GM12878 (cell line): ENCODE data around the gene CARD11.

ENCODE experiments used
- ATF7 ChIP-seq: fragments of 450-650 bp; IDR thresholded peaks from 2 replicates; pipeline ENCODE4 v1.6.1; 2016; ENCODE audit warnings: low read depth, mild to moderate bottlenecking
- KDM1A ChIP-seq: fragments of 200-600 bp; sonication (generic); IDR thresholded peaks from 2 replicates; pipeline ENCODE4 v1.6.1; 2016; ENCODE audit warnings: borderline replicate concordance
- NR2C2 ChIP-seq: IDR thresholded peaks from 2 replicates; pipeline ENCODE4 v1.6.1; 2011; ENCODE audit warnings: borderline replicate concordance, low read depth; ENCODE audit not compliant: control insufficient read depth, insufficient read length
- POLR2A ChIP-seq: IDR thresholded peaks from 2 replicates; pipeline ENCODE4 v1.6.1; 2011; ENCODE audit warnings: low read depth, mild to moderate bottlenecking, low read length
- RAD21 ChIP-seq: IDR thresholded peaks from 2 replicates; pipeline ENCODE4 v1.6.1; 2011; ENCODE audit warnings: mild to moderate bottlenecking, low read depth, low read length, moderate library complexity; ENCODE audit not compliant: insufficient read depth
- RFX5 ChIP-seq: IDR thresholded peaks from 2 replicates; pipeline ENCODE4 v1.6.1; 2011; ENCODE audit warnings: low read depth, low read length, improper control_type of control experiment
- SPI1 ChIP-seq: IDR thresholded peaks from 2 replicates; pipeline ENCODE4 v1.6.1; 2011; ENCODE audit warnings: low read depth, mild to moderate bottlenecking, low read length, moderate library complexity, borderline replicate concordance; ENCODE audit not compliant: insufficient read depth
- TF ChIP-seq, protein P1 (sequence below), 3 experiments: IDR thresholded peaks in 2 of 3; conservative IDR thresholded peaks in 1 of 3; 2 replicates each; pipeline ENCODE4 v1.5.1; 2011; ENCODE audit warnings: low read depth in 3 of 3, low read length in 3 of 3, mild to moderate bottlenecking in 3 of 3, control low read depth in 2 of 3, moderate library complexity in 2 of 3, inconsistent platforms in 1 of 3, mixed read lengths in 1 of 3; ENCODE audit not compliant: control insufficient read depth in 2 of 3, insufficient read depth in 1 of 3; ENCODE audit errors: extremely low read depth in 1 of 3

DNA sequence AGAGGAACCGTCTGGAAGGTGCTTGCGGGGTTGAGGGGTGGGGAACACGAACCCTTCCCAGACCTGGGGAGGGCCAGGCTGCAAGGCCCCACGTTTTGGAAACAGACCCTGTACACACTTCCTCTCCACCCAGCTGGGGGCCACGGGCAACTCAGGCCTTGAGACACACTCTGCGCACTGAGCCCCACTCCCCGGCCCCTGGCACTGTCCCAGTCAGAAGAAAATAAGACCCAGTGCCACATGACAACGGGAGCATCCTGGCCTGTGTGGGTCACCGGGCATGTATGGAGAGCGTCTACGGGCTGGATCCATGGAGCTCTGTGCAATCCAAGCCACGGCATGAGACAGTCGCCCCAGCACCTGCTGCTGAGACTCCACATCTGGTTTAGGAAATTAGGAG is 63.7 kb downstream of the CARD11 start:
- TF ChIP-seq RFX5: no peak
- TF ChIP-seq RAD21: no peak
- no peak for TF ChIP-seq SPI1
- TF ChIP-seq, protein P1, sequence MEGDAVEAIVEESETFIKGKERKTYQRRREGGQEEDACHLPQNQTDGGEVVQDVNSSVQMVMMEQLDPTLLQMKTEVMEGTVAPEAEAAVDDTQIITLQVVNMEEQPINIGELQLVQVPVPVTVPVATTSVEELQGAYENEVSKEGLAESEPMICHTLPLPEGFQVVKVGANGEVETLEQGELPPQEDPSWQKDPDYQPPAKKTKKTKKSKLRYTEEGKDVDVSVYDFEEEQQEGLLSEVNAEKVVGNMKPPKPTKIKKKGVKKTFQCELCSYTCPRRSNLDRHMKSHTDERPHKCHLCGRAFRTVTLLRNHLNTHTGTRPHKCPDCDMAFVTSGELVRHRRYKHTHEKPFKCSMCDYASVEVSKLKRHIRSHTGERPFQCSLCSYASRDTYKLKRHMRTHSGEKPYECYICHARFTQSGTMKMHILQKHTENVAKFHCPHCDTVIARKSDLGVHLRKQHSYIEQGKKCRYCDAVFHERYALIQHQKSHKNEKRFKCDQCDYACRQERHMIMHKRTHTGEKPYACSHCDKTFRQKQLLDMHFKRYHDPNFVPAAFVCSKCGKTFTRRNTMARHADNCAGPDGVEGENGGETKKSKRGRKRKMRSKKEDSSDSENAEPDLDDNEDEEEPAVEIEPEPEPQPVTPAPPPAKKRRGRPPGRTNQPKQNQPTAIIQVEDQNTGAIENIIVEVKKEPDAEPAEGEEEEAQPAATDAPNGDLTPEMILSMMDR (IDR thresholded peaks at IDR 0.05 in 2 of 3, conservative IDR thresholded peaks at IDR 0.05 in 1 of 3; ENCODE audit: control insufficient read depth in 2 of 3, extremely low read depth in 1 of 3, insufficient read depth in 1 of 3, low read depth in 3 of 3, low read length in 3 of 3): no peak
- no peak for TF ChIP-seq ATF7
- TF ChIP-seq KDM1A: no peak
- TF ChIP-seq NR2C2: no peak
- TF ChIP-seq POLR2A: no peak; the same call in 1 of the 2 replicates
